Measurements from ENCODE around the gene ITGB3. TPM values are rescaled to one million over a fixed set of nuclear protein-coding genes. Genes with fewer than 3 reads are reported as not detected.

The ITGB3 gene
- total and polyA plus RNA-seq, 9 of the 15 experiments (the other 6 are each of a cell fraction or from before 2014, with no cell fraction given): 0.08 to 2.6 (median 0.62) TPM; not detected in 1

DNA sequence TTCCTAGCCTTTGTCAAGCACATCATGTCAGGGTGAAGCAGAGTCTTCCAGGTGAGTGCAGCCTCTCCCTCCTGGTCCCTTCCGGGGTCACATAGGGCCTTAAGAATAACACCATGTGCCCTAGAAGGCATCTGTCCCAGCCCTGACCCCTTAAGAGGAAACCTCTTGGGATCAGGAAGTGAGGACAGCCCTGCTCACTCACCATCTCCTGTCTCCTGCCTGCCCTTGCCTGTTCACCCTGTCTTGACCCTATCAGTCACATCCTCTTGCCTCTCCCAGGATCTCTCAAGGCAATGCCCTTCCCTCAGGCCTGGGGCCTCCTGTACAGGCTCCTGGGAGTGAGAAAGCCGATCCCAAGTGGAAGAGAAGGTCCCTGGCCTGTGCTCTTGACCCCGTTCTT lies 30.6 kb upstream of the ITGB3 start (continued):
- no peak for TF ChIP-seq NELFE (IDR thresholded peaks at IDR 0.05; ENCODE audit: insufficient read depth, insufficient read length)
- TF ChIP-seq ZNF134 (CRISPR knock-in tag; conservative IDR thresholded peaks at IDR 0.05): no peak
- TF ChIP-seq, protein P1, sequence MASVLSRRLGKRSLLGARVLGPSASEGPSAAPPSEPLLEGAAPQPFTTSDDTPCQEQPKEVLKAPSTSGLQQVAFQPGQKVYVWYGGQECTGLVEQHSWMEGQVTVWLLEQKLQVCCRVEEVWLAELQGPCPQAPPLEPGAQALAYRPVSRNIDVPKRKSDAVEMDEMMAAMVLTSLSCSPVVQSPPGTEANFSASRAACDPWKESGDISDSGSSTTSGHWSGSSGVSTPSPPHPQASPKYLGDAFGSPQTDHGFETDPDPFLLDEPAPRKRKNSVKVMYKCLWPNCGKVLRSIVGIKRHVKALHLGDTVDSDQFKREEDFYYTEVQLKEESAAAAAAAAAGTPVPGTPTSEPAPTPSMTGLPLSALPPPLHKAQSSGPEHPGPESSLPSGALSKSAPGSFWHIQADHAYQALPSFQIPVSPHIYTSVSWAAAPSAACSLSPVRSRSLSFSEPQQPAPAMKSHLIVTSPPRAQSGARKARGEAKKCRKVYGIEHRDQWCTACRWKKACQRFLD (CRISPR knock-in tag; IDR thresholded peaks at IDR 0.05): no peak
- TF ChIP-seq SRSF7 (optimal IDR thresholded peaks at IDR 0.05; ENCODE audit: low read depth, low read length): no peak
- no peak for TF ChIP-seq THRA (IDR thresholded peaks at IDR 0.05)
- no peak for TF ChIP-seq HSF4 (CRISPR knock-in tag; IDR thresholded peaks at IDR 0.05; ENCODE audit: borderline replicate concordance)
- no peak for TF ChIP-seq NRF1 (conservative IDR thresholded peaks at IDR 0.05 in 1 of 2, IDR thresholded peaks at IDR 0.05 in 1 of 2)
- TF ChIP-seq LEF1 (IDR thresholded peaks at IDR 0.05): no peak

GRCh38 chr17:47223460-47223859 lies 30.2 kb upstream of the ITGB3 start:
- no peaks in the 10 kb centered on the region for H3K9me1 ChIP-seq (ENCODE audit: control insufficient read depth, insufficient read depth, low read length)
- WGBS (ENCODE audit: insufficient coverage, low coverage, missing lambda C conversion rate): 86% methylated on average over 4 of the region's 5 CpGs
- TF ChIP-seq CBFA2T3 (IDR thresholded peaks at IDR 0.05) (peak; percentile 34), JUNB (CRISPR knock-in tag; conservative IDR thresholded peaks at IDR 0.05) (no peak), SAFB (IDR thresholded peaks at IDR 0.05; ENCODE audit: borderline replicate concordance, low read depth, low read length) (no peak)
- no peak overlapping the region for H3K4me3 ChIP-seq
- ChIA-PET CTCF (ENCODE audit: low intra/inter-chr PET ratio) (no interaction called here), POLR2A (interaction anchor here (0.6 to 1.7 kb wide), 3 partner anchors 10 to 113 kb away, joined by 3 to 5 read pairs (median 3); no protein-coding TSS in a partner anchor)
- BruUV-seq (replicated peaks): no TSS peak
- H3K36me3 ChIP-seq (ENCODE audit: control insufficient read depth, insufficient read depth, low read length): peaks cover 49% of the 10 kb centered on the region
- H2AFZ ChIP-seq (ENCODE audit: low read depth, low read length): no peak overlapping the region
- ATAC-seq (no peak), FAIRE-seq (no peak), DNase-seq (ENCODE audit: extremely low read depth in 1 of 4, low spot score in 3 of 4) (no peak)
- H3K79me2 ChIP-seq (ENCODE audit: control insufficient read depth, insufficient read depth, low read length): peaks cover 12% of the 10 kb centered on the region; the same call in 2 of the 3 replicates
- H3K9me3 ChIP-seq (replicated peaks; ENCODE audit: control insufficient read depth, insufficient read depth, low read depth, low read length): peaks cover 24% of the 10 kb centered on the region
- H3K27me3 ChIP-seq (ENCODE audit: control insufficient read depth in 2 of 2, insufficient read depth in 2 of 2, low read length in 2 of 2): no peaks in the 10 kb centered on the region
- H3K27ac ChIP-seq (ENCODE audit: extremely low read depth, low read depth, low read length): no peak overlapping the region
- intact Hi-C loops (cut with micrococcal nuclease) (no loop called here), in situ Hi-C loops (cut with MboI) (loop anchor here (10.0 kb wide), 1 partner anchor 391 kb away; no protein-coding TSS in a partner anchor)
- H3K4me2 ChIP-seq (ENCODE audit: insufficient read depth, low read length): no peak overlapping the region
- H3K9ac ChIP-seq (ENCODE audit: insufficient read depth in 1 of 2, low read depth in 2 of 2, low read length in 2 of 2): no peak overlapping the region
- H3K4me1 ChIP-seq (replicated peaks in 1 of 2; ENCODE audit: control insufficient read depth in 2 of 2, insufficient read depth in 2 of 2, low read length in 2 of 2): peaks cover 29 to 38% of the 10 kb centered on the region in 2 experiments; a peak in 4 of 5 replicates
- H4K20me1 ChIP-seq (replicated peaks; ENCODE audit: control insufficient read depth, insufficient read depth, low read length): no peaks in the 10 kb centered on the region
